Measurements from ENCODE around the gene SLC1A3. TPM values are rescaled to one million over a fixed set of nuclear protein-coding genes. Genes with fewer than 3 reads are reported as not detected.

The SLC1A3 gene
- total and polyA plus RNA-seq, 7 experiments from 2014 or later = 0.32 to 3.1 (median 0.62) TPM; not detected in 3

DNA sequence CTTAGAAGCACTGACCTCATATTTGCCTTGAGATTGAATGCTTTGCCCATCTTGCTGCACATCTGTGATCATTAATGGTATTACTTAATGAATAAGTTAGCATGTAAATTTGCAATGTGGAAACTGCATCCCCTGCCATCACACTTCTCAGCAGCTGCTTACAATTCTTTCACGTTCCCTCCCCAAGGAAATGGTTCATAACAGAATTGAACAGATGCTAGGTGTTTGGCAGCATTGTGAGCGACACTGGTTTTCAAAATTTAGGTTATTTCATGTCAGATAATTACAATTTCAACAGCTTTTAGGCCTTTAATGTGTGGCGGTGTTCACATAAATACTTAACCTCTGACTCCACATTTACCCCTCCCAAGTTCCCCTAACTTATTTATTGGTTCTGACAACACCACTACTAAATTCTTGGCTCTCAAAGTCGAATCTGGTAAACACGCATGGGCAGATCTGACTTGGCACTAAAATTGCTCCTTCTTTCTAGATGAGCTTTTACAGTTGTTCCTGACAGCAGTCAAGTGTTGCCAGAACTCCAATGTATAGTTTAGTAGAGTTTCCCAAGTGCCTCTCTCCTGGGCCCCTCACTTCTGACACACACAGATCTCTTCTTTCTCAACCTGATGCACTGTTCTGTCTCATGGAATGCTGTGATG, 46.8 kb downstream of the SLC1A3 start:
- POLR2A ChIA-PET = no interaction called here
- no peak overlapping the region for H3K4me3 Mint-ChIP-seq
- H3K4me1 Mint-ChIP-seq = peaks cover 0 to 1% (median 0%) of the 10 kb centered on the region in 7 donors

GRCh38 chr5:36654564-36654963, 48.2 kb downstream of the SLC1A3 start:
- intact Hi-C loops (cut with micrococcal nuclease) = no loop called here
- Histone ChIP-seq H3K4me1 (ENCODE audit: control insufficient read depth in 2 of 2, insufficient read depth in 2 of 2, low read length in 2 of 2) (no peaks in the 10 kb centered on the region), H3K27me3 (ENCODE audit: control insufficient read depth in 2 of 2, insufficient read depth in 2 of 2, low read length in 2 of 2) (no peaks in the 10 kb centered on the region), H3K4me3 (ENCODE audit: low read length) (no peak overlapping the region), H3K27ac (ENCODE audit: low read depth, low read length) (no peak overlapping the region), H3K36me3 (ENCODE audit: control insufficient read depth in 2 of 3, insufficient read depth in 3 of 3, low read length in 3 of 3) (no peaks in the 10 kb centered on the region), H3K9me3 (ENCODE audit: control insufficient read depth in 2 of 3, low read length in 3 of 3) (no peaks in the 10 kb centered on the region)
- peaks cover 0 to 3% (median 0%) of the 10 kb centered on the region in 11 donors for H3K9me3 Mint-ChIP-seq
- no peak overlapping the region for H3K4me3 Mint-ChIP-seq
- ChIA-PET CTCF (no interaction called here), POLR2A (no interaction called here)
- no peak for DNase-seq
- H3K27me3 Mint-ChIP-seq = peaks cover 8 to 32% (median 29%) of the 10 kb centered on the region in 5 donors
- no peak for ATAC-seq
- H3K36me3 Mint-ChIP-seq = peaks cover 0 to 7% (median 0%) of the 10 kb centered on the region in 5 donors
- peaks cover 0 to 1% (median 0%) of the 10 kb centered on the region in 7 donors for H3K4me1 Mint-ChIP-seq
- no peak overlapping the region for H3K27ac Mint-ChIP-seq

More for the DNA sequence above, 46.8 kb downstream of the SLC1A3 start:
- CTCF ChIA-PET = no interaction called here
- ATAC-seq (no peak), DNase-seq (no peak)
- H3K4me3 ChIP-seq (ENCODE audit: low read length) = no peak overlapping the region
- Mint-ChIP-seq H3K27me3 (peaks cover 9 to 32% (median 28%) of the 10 kb centered on the region in 5 donors), H3K9me3 (peaks cover 0 to 3% (median 0%) of the 10 kb centered on the region in 11 donors), H3K36me3 (peaks cover 0 to 7% (median 0%) of the 10 kb centered on the region in 5 donors), H3K27ac (no peak overlapping the region)
- intact Hi-C loops (cut with micrococcal nuclease) = no loop called here
- H3K4me1 ChIP-seq (ENCODE audit: control insufficient read depth in 2 of 2, insufficient read depth in 2 of 2, low read length in 2 of 2) = no peaks in the 10 kb centered on the region
- H3K27ac ChIP-seq (ENCODE audit: low read depth, low read length) = no peak overlapping the region
- H3K9me3 ChIP-seq (ENCODE audit: control insufficient read depth in 2 of 3, low read length in 3 of 3) = no peaks in the 10 kb centered on the region
- no peaks in the 10 kb centered on the region for H3K36me3 ChIP-seq (ENCODE audit: control insufficient read depth in 2 of 3, insufficient read depth in 3 of 3, low read length in 3 of 3)
- H3K27me3 ChIP-seq (ENCODE audit: control insufficient read depth in 2 of 2, insufficient read depth in 2 of 2, low read length in 2 of 2) = no peaks in the 10 kb centered on the region

DNA sequence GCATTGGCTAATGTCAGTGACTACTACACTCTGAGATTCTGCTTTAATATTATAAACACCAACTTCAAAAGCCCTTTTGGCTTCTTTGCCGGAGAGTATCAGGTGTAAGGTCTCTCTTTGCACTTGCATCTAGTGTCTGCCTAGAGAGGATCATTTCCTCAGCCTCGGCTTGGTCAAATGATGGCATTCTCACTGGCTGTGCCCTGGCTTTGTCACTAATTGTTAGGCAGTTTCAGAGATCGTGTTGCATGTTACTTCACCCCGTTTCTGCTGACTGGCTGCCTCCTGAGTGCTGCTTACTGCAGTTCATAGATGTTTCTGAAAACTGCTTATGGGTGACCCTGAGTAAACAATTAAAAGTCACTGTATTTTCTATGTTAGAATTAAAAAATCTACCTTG, 48.8 kb downstream of the SLC1A3 start:
- ATAC-seq (peak; percentile 56), DNase-seq (no peak)
- Mint-ChIP-seq H3K27me3 (peaks cover 14 to 35% (median 28%) of the 10 kb centered on the region in 5 donors), H3K27ac (no peak overlapping the region), H3K4me3 (no peak overlapping the region), H3K36me3 (peaks cover 0 to 7% (median 0%) of the 10 kb centered on the region in 5 donors), H3K9me3 (peaks cover 0 to 3% (median 0%) of the 10 kb centered on the region in 11 donors), H3K4me1 (peaks cover 0 to 1% (median 0%) of the 10 kb centered on the region in 7 donors)
- Histone ChIP-seq H3K4me3 (ENCODE audit: low read length) (no peak overlapping the region), H3K4me1 (ENCODE audit: control insufficient read depth in 2 of 2, insufficient read depth in 2 of 2, low read length in 2 of 2) (no peaks in the 10 kb centered on the region), H3K9me3 (ENCODE audit: control insufficient read depth in 2 of 3, low read length in 3 of 3) (no peaks in the 10 kb centered on the region), H3K27ac (ENCODE audit: low read depth, low read length) (no peak overlapping the region), H3K27me3 (ENCODE audit: control insufficient read depth in 2 of 2, insufficient read depth in 2 of 2, low read length in 2 of 2) (no peaks in the 10 kb centered on the region), H3K36me3 (ENCODE audit: control insufficient read depth in 2 of 3, insufficient read depth in 3 of 3, low read length in 3 of 3) (no peaks in the 10 kb centered on the region)
- intact Hi-C loops (cut with micrococcal nuclease) = no loop called here
- CTCF ChIA-PET = no interaction called here
- POLR2A ChIA-PET = no interaction called here

- Histone ChIP-seq H3K36me3 (ENCODE audit: control insufficient read depth in 2 of 3, insufficient read depth in 3 of 3, low read length in 3 of 3) (no peaks in the 10 kb centered on the region), H3K9me3 (ENCODE audit: control insufficient read depth in 2 of 3, low read length in 3 of 3) (no peaks in the 10 kb centered on the region), H3K4me3 (ENCODE audit: low read length) (no peak overlapping the region), H3K27ac (ENCODE audit: low read depth, low read length) (no peak overlapping the region), H3K27me3 (ENCODE audit: control insufficient read depth in 2 of 2, insufficient read depth in 2 of 2, low read length in 2 of 2) (no peaks in the 10 kb centered on the region), H3K4me1 (ENCODE audit: control insufficient read depth in 2 of 2, insufficient read depth in 2 of 2, low read length in 2 of 2) (no peaks in the 10 kb centered on the region)
- Mint-ChIP-seq H3K36me3 (peaks cover 0 to 7% (median 0%) of the 10 kb centered on the region in 5 donors), H3K27me3 (peaks cover 16 to 38% (median 22%) of the 10 kb centered on the region in 5 donors), H3K9me3 (peaks cover 0 to 3% (median 0%) of the 10 kb centered on the region in 11 donors), H3K4me1 (peaks cover 0 to 1% (median 0%) of the 10 kb centered on the region in 7 donors), H3K4me3 (no peak overlapping the region), H3K27ac (no peak overlapping the region)
- CTCF ChIA-PET = no interaction called here
- DNase-seq = no peak
- POLR2A ChIA-PET = interaction anchor here (0.7 kb wide), 1 partner anchor 1605 kb away, joined by 3 read pairs; no protein-coding TSS in a partner anchor
- no peak for ATAC-seq
- intact Hi-C loops (cut with micrococcal nuclease) = no loop called here
These were observed 50.1 kb downstream of the SLC1A3 start for GRCh38 chr5:36656556-36656955.

DNA sequence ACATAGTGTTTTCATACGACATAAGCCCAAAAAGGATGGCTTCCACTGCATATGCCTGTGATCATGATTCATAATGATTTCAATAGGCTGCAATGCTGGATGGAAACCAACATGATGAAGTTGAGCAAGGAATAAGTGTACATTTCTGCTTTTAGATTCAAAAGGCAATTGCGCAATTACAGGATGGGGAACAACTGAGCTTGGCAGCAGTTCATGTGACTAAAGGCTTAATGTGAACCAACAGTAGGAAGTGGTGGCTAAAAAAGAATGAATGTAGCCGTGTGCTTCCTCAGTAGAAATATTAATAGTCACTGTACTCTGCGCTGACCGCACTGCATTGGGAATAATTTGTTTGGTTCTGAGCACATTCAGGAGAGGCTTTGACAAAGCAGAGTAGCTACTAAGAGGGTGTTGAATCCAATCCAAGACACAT, 51.2 kb downstream of the SLC1A3 start:
- Histone ChIP-seq H3K36me3 (ENCODE audit: control insufficient read depth in 2 of 3, insufficient read depth in 3 of 3, low read length in 3 of 3) (no peaks in the 10 kb centered on the region), H3K9me3 (ENCODE audit: control insufficient read depth in 2 of 3, low read length in 3 of 3) (no peaks in the 10 kb centered on the region), H3K27me3 (ENCODE audit: control insufficient read depth in 2 of 2, insufficient read depth in 2 of 2, low read length in 2 of 2) (no peaks in the 10 kb centered on the region), H3K27ac (ENCODE audit: low read depth, low read length) (no peak overlapping the region), H3K4me3 (ENCODE audit: low read length) (no peak overlapping the region), H3K4me1 (ENCODE audit: control insufficient read depth in 2 of 2, insufficient read depth in 2 of 2, low read length in 2 of 2) (no peaks in the 10 kb centered on the region)
- peaks cover 0 to 7% (median 0%) of the 10 kb centered on the region in 5 donors for H3K36me3 Mint-ChIP-seq
- CTCF ChIA-PET = no interaction called here
- H3K4me1 Mint-ChIP-seq = peaks cover 0 to 1% (median 0%) of the 10 kb centered on the region in 7 donors
- intact Hi-C loops (cut with micrococcal nuclease) = no loop called here
- no peak overlapping the region for H3K27ac Mint-ChIP-seq
- H3K4me3 Mint-ChIP-seq = no peak overlapping the region
- peaks cover 0 to 3% (median 0%) of the 10 kb centered on the region in 11 donors for H3K9me3 Mint-ChIP-seq
- ATAC-seq (peak; percentile 84), DNase-seq (no peak)
- POLR2A ChIA-PET = no interaction called here
- peaks cover 16 to 35% (median 20%) of the 10 kb centered on the region in 5 donors for H3K27me3 Mint-ChIP-seq

GRCh38 chr5:36658038-36658756, 51.8 kb downstream of the SLC1A3 start:
- POLR2A ChIA-PET = no interaction called here

More at GRCh38 chr5:36658038-36658756, 51.8 kb downstream of the SLC1A3 start:
- no peak overlapping the region for H3K27ac ChIP-seq (ENCODE audit: low read depth, low read length)
- H3K27ac Mint-ChIP-seq = no peak overlapping the region
- no peak overlapping the region for H3K4me3 ChIP-seq (ENCODE audit: low read length)
- DNase-seq (no peak), ATAC-seq (no peak)
- H3K4me3 Mint-ChIP-seq = no peak overlapping the region
- peaks cover 16 to 34% (median 19%) of the 10 kb centered on the region in 5 donors for H3K27me3 Mint-ChIP-seq
- intact Hi-C loops (cut with micrococcal nuclease) = no loop called here
- CTCF ChIA-PET = no interaction called here
- no peaks in the 10 kb centered on the region for H3K9me3 ChIP-seq (ENCODE audit: control insufficient read depth in 2 of 3, low read length in 3 of 3)
- peaks cover 0 to 7% (median 0%) of the 10 kb centered on the region in 5 donors for H3K36me3 Mint-ChIP-seq
- H3K9me3 Mint-ChIP-seq = peaks cover 0 to 3% (median 0%) of the 10 kb centered on the region in 11 donors
- H3K4me1 Mint-ChIP-seq = peaks cover 0 to 1% (median 0%) of the 10 kb centered on the region in 7 donors
- H3K4me1 ChIP-seq (ENCODE audit: control insufficient read depth in 2 of 2, insufficient read depth in 2 of 2, low read length in 2 of 2) = no peaks in the 10 kb centered on the region
- H3K27me3 ChIP-seq (ENCODE audit: control insufficient read depth in 2 of 2, insufficient read depth in 2 of 2, low read length in 2 of 2) = no peaks in the 10 kb centered on the region
- no peaks in the 10 kb centered on the region for H3K36me3 ChIP-seq (ENCODE audit: control insufficient read depth in 2 of 3, insufficient read depth in 3 of 3, low read length in 3 of 3)

Measured in naive thymus-derived CD4-positive, alpha-beta T cell (primary cell).